Hepatocyte (in vitro differentiated cells): ENCODE measurements around the gene F9.

Experiments
- EZH2 ChIP-seq: fragments of 200-600 bp; sonication (generic); IDR thresholded peaks from 2 replicates; pipeline ENCODE4 v1.6.1; 2016; ENCODE audit warnings: antibody characterized with exemption, mild to moderate bottlenecking, borderline replicate concordance
- EZH2phosphoT487 ChIP-seq: fragments of 200-600 bp; sonication (generic); IDR thresholded peaks from one replicate; pipeline ENCODE4 v1.6.1; 2018; ENCODE audit warnings: antibody characterized with exemption, mild to moderate bottlenecking, low read depth, moderate library complexity; ENCODE audit not compliant: unreplicated experiment, severe bottlenecking
- TF ChIP-seq, protein P1 (sequence below): fragments of 200-600 bp; sonication (generic); IDR thresholded peaks from 2 replicates; pipeline ENCODE4 v1.5.1; 2016; ENCODE audit warnings: antibody characterized with exemption, mild to moderate bottlenecking; ENCODE audit not compliant: poor library complexity

DNA sequence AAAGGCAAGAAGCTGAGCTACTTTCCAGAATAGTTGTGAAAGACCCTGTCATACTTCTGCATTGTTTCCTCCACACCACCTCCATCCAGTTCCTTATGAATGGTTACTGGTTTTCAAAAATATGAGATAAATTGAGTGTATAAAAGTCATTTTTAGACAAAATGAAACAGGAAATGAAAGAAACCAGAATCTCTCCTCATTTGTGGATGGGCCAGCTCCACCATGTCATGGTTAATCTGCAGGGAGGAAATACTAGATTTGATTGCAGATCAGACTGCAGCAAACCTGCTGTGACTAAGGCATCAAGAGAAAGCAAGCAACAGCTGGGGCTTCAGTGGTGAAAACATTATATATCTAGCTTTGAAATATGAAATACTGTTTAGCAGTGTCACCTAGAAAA is 23.8 kb downstream of the F9 start:
- TF ChIP-seq, protein P1, sequence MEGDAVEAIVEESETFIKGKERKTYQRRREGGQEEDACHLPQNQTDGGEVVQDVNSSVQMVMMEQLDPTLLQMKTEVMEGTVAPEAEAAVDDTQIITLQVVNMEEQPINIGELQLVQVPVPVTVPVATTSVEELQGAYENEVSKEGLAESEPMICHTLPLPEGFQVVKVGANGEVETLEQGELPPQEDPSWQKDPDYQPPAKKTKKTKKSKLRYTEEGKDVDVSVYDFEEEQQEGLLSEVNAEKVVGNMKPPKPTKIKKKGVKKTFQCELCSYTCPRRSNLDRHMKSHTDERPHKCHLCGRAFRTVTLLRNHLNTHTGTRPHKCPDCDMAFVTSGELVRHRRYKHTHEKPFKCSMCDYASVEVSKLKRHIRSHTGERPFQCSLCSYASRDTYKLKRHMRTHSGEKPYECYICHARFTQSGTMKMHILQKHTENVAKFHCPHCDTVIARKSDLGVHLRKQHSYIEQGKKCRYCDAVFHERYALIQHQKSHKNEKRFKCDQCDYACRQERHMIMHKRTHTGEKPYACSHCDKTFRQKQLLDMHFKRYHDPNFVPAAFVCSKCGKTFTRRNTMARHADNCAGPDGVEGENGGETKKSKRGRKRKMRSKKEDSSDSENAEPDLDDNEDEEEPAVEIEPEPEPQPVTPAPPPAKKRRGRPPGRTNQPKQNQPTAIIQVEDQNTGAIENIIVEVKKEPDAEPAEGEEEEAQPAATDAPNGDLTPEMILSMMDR = no peak
- no peak for TF ChIP-seq EZH2
- no peak for TF ChIP-seq EZH2phosphoT487
